ENCODE data around the gene LRP6.
"Not testable (repeated sequence)": the region's sequence is repeated elsewhere in the genome, so short reads cannot be mapped to it uniquely, and the experiment has no call there.

LRP6 gene

DNA sequence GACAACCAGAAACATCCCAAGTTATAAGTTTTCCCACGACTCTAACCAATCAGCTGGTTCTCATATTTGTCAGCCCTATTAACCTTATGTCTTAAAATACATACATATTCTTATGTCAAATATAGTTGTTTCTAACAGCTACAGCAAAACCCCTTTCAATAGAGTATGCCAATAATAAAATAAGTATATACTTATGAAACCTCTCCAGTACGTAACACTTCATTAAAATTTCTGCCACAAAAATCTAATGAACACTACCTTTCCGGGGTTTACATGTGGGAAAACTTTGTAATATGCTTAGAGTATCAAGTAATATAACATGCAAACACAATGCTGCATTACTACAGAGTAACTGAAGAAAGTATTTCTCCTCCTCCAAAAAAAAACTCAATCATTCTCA lies 1.8 kb downstream of the LRP6 start:
- no peak for DNase-seq

DNA sequence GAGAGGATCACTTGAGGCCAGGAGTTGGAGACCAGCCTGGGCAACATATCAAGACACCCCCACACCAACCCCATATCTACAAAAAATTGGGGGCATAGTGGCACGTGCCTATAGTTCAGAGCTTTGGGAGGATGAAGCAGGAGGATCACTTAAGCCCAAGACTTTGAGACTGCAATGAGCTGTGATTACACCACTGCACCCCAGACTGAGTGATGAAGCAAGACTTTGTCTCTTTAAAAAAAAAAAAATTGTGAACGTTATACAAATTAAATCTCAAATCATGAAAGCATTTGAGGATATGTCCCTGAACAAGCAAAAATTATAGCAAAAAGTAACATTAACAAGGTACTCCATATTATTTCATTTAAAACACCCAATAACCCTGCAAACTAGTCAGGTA lies 2.9 kb downstream of the LRP6 start:
- no peak for DNase-seq

- not testable (repeated sequence) for DNase-seq
These were observed 10.5 kb downstream of the LRP6 start for GRCh38 chr12:12256291-12256757.

DNA sequence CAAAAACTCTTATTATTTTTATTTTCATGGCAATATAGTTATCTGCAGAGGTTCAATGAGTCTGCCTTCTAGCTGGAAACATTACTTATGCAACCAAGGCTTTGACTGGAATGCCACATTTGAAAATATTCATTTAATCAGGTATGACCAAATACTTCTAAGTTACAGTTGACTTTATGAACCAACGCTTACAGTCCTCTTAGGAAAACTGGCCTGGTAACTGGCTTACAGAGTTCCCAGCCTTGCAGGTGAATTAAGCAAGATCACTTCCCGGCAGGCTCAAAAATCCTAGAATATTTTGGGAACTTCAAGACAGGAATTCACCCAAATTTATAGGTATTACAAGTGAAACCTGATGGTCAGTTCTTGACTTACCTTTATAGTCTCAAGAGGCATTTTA lies 12.3 kb downstream of the LRP6 start:
- DNase-seq: no peak

DNA sequence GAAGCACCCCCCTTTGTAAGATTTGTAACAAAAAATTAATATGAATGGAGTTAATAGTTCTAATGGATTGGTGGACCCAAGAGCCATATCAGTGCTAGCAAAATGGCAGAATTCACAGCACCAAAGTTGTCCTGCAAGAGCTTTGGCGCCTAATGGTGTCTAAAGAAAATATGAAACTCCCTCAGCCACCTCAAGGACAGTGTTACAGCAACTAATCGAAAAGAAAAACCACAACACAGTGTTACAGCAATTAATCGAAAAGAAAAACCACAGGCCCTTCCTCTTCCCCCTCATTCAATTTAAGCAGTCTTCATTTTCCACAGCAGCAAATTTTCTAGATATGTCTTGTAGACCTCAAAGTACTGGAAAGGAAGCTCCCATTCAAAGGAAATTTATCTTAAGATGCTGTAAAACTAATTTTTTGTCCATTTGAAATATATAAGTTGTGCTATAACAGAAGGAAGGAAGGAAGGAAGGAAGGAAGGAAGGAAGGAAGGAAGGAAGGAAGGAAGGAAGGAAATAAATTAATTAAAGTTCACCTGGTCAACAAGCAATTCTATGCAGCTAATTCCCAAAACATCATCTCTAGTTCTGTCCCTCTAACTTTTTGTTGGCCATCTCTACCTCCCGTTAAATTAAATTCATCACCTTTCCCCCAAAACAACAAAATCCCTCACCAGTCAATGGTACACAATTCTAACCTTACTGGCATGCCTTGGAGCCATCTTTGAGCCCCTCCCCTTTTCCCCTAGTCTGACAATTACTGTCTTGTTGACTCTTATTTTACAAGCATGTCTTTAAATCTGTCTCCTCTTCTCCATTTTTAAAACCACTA lies 17.4 kb downstream of the LRP6 start:
- DNase-seq: no peak

DNA sequence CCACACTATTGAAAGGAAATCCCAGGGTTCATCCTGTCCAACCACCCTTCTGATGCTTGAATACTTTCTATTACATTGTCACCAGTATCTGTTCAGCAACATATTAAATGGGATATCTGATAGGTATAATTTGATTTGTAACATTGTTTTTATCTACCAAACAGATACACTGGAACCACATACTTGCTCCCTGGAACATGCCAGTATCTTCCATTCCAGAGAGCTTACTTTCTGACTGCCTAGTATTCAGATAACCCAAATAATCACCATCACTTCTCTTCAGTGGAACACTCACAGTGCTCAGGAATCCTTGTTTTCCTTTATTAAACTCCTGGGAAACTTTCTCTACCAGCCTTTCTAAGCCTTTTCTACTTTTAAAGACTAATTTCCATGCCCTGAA lies 19.3 kb downstream of the LRP6 start:
- no peak for DNase-seq

DNA sequence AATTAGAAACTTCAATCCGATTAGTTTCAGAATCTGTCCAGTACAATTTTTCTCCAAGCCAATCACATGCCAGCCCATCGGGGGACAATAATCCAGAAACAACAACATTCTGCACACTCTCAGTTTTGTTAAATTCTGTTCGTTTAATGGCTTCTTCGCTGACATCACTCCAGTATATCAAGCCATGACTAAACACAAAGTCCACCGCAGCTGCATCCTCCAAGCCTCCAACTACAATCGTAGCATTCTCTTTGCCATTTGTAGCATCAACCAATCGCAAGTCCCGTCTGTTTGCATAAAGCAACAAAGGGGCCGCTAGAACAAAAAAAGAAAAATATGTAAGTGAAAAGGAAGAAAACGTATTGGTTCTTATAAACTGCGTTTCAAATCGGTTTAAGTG lies 22.5 kb downstream of the LRP6 start:
- no peak for DNase-seq

DNA sequence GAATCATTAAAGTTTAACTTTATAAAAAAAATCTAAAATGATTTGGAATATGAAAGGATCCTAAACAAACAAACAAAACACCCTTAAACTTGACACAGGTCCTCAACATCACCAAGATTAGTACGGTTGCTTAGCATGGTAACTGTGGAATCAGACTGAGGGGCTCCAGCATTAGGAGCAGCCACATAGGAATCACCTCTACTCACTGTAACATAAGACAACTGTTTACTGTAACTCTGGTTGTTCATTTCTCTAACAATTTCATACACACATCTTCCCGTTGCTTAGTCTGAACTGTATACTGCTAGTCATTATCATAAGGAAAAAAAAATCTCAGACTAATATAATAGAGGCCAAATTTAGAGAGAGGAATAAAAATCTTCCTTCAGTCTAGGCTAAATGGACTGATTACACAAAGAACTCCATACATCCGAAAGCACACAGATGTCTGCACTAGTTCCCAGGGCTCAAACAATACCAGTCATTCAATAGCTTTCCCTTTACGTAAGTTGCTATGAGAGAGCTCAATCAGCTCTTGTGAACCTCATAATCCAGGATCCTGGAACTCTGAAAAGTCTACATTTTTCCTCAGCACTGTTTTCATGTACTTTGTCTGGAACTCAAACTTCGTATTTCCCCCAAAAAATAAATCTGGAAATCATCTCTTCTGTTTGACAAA lies 26.0 kb downstream of the LRP6 start:
- no peak for DNase-seq

GRCh38 chr12:12239127-12239526 lies 27.7 kb downstream of the LRP6 start:
- DNase-seq: no peak

DNA sequence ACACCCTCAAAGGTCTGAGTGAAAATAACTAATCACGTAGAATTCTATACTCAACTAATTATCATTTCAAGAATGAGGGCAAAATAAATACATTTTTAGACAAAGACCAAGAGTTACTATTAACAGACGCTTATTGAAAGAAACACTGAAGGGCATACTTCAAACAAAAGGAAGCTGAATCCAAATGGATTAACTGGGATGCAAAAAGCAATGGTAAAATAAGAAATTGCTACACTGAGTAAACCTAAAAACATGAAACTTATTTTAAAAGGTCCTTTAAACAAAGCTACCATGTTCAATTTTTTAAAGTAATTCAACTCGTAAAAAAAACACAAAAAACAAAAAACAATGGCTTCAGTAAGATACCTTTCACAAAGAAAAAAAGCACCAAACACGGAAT lies 28.2 kb downstream of the LRP6 start:
- no peak for DNase-seq

GRCh38 chr12:12236896-12237295 lies 29.9 kb downstream of the LRP6 start:
- no peak for DNase-seq

- DNase-seq: no peak
These were observed 36.6 kb downstream of the LRP6 start for GRCh38 chr12:12230275-12230674.

DNA sequence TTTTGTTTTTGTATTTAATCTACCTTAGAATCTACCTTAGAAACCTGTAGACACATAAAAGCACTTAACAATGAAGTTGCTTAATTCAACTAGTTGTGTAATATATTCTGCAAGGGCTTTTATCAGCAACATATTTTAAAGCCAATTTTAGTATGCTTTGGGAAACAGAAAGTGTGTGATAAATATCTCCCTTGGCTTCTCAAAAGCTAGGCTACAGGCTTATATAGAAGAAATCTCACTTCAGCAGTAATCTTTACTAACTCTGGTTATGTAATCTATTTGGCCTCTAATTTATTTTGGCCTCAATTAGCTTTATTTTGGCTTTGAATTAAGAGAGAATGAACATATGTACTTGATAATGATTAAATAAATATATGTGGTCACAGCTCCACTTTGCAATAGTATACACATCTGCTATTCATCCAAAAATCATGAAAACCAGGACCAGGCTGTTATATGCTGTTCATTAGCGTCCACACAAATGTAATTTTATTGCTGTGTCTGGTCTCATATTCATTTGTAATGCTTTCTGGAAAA lies 37.2 kb downstream of the LRP6 start:
- no peak for DNase-seq

DNA sequence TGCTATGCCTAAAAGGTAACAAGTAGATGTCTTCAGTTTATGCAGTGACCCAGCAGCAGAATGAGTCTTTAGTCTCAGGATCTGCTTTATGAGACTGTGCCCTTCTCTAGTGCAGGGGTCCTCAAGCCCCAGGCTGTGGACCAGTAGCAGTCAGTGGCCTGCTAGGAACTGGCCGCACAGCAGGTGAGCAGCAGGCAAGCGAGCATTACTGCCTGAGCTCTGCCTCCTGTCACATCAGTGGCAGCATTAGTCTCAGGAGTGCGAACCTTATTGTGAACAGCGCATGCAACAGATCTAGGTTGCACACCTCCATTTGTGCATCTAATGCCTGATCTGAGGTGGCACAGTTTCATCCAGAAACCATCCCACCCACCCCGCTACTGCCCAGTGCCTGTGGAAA lies 38.4 kb downstream of the LRP6 start:
- no peak for DNase-seq

DNA sequence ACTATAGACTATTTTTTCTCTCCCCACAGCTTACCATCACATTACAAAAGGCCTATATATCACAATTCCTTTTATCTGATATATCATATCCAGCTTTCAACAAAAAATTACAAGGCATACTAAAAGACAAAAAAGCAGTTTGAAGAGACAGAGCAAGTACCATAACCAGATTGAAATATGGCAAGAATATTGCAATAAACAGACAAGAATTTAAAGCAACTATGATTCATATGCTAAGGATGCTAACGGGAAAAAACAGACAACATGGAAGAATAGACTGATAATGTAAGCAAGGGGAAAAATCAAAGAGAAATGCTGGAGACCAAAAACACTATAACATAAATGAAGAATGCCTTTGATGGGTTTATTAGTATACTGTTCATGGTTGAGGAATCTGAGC lies 40.7 kb downstream of the LRP6 start:
- no peak for DNase-seq

DNA sequence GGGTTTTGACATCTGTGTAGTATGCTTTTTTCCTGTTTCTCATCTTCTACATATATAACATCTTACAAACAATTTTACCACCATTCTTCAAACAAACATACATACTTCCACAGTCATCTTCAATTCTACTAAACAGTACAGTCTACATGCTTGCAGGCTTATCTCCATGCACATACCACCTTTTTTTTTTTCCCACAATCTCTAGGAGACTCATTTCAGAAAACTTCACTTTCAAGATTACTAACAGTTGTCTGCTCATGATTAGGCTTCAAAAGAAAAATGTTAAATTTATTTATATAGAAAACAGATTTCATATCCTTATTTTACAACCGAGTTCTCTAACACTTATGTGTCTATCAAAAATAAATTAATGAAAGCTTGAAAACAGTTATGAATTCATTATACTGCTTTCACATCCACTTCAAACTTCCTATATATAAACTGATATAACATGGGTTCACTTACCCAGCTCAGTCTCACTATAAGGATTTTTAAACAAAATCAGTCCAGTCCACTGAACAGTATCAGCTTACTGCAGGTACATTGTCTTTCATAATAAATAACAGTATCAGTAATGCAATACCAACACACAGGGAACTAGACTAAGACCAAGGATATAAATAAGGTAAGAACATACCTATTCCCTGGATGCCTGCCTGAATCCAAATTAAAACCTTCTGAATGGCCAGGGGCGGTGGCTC lies 42.5 kb downstream of the LRP6 start:
- no peak for DNase-seq

- no peak for DNase-seq
These were observed 45.3 kb downstream of the LRP6 start for GRCh38 chr12:12221560-12221959.

- DNase-seq: no peak
These were observed 47.2 kb downstream of the LRP6 start for GRCh38 chr12:12219664-12220063.

DNA sequence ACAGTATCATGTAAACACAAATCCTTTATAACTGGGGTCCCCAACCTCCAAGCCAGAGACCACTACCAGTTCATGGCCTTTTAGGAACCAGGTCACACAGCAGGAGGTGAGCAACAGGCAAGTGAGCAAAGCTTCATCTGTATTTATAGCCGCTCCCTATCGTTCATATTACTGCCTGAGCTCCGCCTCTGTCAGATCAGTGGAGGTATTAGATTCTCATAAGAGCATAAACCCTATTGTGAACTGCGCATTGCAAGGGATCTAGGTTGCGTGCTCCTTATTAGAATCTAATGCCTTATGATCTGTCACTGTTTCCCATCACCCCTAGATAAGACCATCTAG lies 49.9 kb downstream of the LRP6 start:
- no peak for DNase-seq

- DNase-seq: peak; percentile 68
These were observed 50.4 kb downstream of the LRP6 start for GRCh38 chr12:12216349-12217017.

DNA sequence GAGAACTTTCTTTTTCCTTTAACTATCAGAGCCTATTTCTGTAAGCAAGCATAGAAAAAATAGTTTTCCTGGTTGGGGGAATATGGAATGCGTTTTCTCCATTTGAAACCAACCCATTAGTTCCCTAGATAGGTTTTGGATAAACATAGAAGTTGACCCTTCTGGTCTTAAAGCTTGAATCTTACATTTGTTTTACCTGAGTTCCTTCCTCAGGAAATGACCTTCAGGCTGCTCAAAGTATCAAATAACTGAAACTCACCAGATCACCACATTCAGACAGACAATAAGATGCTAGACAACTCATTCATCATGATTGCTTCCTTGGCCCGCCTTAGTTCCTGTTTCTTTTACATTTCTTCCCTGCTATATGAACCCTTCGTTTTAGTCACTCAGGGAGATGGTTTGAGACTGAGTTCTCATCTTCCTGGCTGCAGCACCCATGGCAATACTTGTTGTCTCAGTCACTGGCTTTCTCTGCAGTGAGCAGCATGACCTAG lies 52.2 kb downstream of the LRP6 start:
- DNase-seq: peak; percentile 30

DNA sequence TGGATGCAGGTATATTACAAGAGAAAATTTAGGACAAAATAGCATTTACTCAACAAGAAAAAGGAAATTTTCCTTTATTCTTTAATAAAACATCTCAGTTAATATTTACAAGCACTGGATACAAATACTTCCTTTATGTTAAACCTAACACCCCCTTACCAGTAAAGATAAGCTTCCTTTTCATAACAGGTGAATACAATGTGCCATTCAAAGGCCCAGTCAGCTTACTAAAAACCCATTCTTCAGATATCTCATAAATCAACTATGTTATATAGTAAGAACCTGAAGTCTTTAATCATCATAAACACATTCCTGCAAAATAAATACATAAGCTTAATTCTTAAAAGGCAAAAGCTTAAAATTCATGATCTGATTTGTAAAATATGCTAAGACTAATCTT lies 52.6 kb downstream of the LRP6 start:
- DNase-seq: no peak

- DNase-seq: no peak
These were observed 54.1 kb downstream of the LRP6 start for GRCh38 chr12:12212769-12213168.

Measured in MV-4-11 (cell line).